NK-92 treated with Interleukin-12 subunit alpha and Interleukin-12 subunit beta, amount 100 ng/mL, for 24 hours (cell line): ENCODE data around the gene DNASE1L1.

ENCODE experiments used
- DNase-seq: peaks from one replicate; lab custom pipeline; 2025; lab: John Stamatoyannopoulos, UW

DNASE1L1 gene

DNA sequence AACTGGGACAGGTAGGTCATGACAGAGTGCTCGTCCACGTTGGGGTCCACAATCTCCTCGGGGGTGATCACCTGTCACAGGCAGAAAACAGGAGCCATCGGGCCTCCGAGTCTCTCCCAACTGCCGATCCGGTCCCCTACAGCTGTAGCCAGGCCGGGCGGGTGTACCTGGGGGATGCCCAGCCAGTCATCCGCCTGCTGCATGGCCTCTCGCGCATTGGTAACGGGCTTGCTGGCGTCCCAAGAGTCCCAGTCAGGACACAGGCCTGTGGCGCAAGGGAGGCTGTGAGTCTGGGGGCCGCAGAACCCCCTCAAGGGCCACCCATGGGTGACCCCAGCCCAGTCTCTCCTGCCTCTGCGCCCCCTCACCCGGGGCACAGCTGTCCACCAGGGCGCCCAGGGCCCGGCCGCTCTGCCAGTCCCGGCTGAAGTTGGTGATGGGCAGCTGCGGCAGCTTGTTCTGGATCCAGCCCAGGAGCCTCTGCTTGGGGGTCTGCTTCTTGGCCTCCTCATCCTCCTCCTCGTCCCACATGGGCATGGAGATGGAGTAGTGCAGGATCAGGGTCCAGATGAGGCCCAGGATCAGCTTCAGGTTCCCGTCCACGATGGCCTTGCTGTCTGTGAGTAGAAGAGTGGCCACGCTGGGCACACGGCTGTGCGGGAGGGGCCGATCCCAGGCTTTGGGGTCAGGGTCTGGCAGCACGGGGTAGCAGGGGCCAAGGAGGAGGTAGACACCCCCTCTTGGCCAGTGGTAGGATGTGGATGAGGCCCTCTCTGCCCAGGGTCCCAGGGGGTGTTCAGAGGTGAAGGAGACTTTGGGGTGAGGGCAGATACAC, 41.4 kb downstream of the DNASE1L1 start:
- DNase-seq, result no peak

DNA sequence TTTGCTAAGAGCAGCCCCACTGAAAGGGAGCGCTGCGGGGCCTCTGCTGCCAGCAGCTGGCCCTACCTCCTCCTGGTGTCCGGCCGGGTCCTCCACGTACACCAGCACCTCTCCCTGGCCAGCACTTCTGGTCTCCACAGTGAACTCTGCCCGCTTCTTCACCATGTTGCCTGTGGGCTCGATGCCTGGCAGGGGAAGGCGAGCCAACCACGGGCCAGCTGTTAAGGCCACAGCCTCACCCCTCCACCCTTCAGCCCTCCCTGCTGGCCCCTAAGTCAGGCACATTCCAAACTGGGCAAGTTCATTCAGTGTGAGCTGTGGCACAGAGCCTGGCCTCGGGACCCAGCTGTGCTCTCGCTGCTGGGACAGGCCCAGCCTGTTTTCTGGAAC, 42.4 kb downstream of the DNASE1L1 start:
- DNase-seq, result no peak

DNA sequence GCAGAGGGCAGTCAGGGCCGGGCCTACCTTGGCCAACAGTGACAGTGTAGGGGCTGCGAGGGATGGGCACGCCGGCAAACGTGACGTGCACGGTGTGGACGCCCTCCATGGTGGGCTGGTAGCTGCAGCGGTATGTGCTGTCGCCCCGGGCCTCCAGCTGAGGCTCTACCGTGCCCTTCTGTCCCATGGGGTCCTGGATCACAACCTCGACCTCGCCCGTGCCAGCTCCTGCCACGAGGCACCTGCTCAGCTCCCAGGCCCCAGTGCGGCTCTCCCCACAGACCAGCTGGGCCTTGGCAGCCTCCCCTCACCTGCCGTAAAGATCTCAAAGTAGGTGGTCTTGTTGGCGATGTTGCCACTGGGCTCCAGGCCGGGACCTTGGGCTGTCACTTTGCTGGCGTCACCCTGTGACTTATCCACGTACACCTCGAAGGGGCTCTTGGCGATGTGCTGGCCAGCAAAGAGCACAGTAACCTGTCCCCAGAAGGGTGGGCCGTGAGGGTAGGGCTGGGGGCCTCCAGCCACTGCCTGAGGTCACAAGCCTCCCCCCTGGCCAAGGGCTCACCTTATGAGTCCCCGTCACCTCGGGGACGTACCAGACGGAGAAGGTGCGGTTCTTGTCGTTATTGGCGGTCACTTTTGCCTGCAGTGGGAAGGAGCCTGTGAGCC, 42.9 kb downstream of the DNASE1L1 start:
- DNase-seq, result no peak

DNA sequence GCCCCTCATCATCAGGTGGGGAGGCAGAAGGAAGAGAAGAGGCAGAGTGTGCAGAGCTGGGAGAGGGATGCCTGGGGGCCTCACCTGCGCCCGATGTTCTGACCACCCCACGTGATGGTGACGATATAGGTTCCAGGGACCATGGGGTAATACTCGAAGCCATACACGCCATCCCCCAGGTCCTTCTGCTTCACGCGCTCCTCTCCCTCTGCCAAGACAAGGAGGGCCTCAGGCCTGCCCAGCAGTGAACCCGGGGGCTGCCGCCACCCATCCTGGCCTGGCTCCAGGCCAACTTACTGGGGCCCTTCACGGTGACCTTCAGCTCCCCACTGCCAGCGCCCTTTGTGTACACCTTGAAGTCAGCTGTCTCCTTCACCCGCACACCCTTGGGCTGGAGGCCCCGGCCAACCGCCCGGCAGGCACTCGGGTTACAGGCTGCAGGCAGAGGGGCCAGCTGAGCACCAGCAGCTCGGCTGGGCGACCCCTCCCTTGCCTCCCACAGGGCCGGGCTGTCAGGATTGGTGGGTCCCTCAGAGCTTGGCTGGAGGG, 43.9 kb downstream of the DNASE1L1 start:
- DNase-seq, result no peak

DNA sequence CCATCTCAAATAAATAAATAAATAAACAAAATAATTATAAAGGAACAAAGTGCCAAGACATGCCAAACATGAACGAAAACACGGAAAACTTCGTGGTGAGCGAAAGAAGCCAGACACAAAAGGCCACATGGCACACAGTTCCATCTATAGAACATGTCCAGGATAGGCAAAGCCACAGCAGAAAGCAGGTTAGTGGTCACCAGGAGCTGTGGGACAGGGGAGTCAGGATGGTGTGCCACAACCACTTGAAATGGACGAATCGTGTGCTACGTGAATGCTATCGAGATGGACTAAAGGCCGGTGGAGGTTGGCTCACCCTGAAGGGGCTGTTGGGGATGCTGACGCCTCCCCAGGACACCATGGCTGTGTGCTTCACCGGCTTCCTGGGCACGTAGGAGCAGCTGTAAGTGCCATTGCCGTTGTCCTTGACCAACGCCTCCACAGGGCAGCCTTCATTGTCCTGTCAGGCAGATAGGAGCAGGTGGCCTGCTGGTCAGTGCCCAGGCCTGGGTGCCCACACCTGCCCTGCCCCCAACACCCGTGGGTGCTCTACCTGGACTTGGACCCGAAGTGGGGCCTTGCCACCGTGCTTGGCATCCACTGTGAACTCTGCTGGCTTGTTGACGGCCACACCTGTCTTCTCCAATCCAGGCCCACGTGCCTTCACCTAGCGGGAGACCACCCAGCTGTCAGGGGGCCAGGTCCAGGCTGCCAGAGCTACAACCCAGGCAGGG, 45.2 kb downstream of the DNASE1L1 start:
- DNase-seq, result no peak

DNA sequence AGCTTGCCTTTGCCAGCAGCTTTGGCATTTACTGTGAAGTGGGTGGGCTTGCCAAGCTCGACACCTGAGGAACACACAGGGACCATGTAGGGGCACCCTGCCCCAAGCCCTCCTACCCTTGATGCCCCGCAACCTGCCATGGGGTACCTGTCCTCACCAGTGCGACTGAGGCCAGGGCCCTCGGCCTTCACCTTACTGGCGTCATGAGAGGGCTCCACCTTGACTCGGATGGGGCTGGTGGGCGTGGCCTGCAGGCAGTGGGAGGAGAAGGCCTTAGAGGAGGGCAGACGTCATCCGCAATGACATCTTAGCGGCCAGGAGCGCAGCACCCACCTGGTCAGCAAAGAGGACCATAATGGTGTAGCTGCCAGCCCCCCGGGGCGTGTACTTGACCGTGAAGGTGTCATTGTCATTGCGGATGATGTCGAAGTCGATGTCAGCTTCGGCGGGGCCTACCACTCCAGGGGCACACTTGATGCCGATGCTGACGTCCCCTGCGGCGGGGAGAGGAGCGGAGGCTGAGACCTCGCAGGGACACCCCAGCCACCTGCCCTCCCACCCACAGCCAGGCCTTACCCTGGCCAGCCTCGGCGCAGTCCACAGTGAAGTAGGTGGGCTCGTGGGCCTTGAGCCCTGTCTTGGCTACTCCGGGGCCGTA, 46.8 kb downstream of the DNASE1L1 start:
- DNase-seq, result no peak

DNA sequence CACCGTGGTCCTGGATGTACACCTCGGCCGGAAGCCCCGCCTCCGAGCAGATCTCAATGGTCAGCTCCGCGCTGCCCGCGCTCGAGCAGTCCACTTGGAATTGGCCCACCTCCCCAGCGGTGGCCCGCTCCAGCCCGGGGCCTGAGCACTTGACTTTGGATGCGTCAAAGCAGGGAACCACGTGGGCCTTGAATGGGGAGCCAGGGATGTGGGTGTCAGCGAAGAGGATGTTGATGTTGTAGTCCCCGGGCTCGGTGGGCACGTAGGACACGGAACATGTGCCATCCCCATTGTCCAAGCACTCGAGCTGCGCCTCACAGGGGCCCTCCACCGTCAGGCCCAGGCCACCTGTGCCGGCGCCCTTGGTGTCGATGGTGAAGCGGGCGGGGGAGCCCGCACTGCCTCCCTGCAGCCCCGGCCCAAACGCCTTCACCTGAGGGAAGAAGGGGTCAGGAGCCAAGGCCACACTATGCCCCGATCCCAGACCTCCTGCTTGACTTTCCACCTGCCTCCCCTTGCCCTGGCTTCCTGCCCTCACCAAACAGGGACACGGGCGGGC, 48.8 kb downstream of the DNASE1L1 start:
- DNase-seq, result no peak

DNA sequence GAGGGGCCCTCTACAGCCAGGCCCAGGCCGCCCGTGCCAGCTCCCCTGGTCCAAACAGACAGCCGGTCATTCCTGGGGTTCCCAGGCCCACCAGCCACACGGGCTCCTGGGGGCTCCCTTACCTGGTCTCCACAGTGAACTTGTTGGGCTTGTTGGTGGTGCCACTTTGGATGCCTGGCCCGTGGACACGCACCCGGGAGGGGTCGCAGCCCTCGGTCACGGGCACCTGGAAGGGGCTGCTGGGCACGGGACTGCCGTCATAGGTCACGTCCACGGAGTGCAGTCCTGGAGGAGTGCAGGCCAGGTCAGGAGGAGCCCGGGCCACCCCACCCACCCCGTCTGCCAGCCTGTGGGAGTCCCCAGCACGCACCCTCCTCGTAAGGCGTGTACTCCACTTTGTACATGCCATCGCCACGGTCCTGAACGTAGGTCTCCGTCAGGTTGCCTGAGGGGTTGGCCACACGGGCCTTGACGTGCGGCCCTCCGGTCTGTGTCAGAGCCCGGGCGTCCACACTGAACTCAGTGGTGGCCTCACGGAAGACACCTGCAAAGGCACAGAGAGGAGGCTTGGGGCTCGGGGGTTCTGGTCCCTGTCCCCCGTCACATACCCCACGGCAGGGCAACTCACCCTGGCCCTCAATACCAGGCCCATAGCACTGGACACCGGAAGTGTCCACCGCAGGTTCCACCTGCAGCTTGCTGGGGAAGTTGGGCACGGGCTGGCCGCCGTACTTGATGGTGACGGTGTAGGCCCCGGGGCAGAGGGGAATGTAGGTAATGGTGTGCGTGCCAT, 49.5 kb downstream of the DNASE1L1 start:
- DNase-seq, result no peak

DNA sequence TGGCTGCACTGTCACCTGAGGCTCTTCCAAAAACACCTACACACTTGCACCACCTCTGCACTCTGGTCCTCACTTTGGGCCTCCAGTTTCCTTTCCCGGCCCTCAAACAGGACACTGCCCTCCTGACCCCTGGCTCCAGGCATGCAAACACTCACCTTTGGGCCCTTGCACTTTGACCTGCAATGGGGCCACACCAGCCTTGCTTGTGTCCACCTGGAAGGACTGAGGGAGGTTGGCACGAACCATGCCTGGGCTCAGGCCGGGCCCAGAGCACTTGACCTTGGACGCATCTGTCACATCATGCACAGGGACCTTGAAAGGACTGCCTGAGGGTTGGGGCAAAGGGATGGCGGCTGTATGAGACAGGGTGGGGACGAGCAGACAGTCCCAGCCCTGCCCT, 50.2 kb downstream of the DNASE1L1 start:
- DNase-seq, result no peak

DNA sequence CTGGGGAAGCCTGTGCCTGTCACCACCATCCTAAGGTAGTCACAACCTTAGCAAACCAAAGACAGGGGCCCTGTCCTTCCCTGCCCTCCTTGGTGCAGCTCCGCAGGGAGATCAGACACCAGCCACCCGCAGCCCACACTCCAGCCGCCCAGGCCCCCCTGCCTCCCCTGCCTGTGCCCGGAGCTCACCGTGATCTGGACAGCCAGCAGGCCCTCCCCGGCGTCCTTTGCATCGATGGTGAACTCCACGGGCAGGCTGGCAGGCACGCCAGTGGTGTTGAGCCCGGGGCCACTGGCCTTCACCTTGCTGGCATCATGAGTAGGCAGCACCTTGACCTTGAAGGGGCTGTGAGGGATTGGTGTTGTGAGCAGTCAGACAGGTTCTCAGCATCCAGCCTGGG, 51.0 kb downstream of the DNASE1L1 start:
- DNase-seq, result no peak

DNA sequence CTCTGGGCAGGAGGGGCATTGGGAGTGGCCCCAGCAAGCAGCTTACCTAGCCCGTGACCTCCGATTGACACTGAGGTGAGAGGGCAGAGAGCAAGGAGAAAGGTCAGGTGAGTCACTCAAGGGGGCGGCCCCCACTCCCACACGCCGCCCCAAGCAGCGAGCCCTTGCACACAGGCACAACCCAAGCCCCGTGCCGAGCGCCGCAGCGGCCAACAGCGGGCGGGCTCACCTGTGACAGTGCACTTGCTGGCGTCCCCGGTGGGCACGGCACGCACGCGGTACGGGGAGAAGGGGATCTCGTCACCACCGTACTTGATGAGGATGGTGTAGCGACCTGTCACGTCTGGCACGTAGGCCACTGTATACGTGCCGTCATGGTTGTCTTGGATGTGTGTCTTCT, 51.8 kb downstream of the DNASE1L1 start:
- DNase-seq, result no peak

DNA sequence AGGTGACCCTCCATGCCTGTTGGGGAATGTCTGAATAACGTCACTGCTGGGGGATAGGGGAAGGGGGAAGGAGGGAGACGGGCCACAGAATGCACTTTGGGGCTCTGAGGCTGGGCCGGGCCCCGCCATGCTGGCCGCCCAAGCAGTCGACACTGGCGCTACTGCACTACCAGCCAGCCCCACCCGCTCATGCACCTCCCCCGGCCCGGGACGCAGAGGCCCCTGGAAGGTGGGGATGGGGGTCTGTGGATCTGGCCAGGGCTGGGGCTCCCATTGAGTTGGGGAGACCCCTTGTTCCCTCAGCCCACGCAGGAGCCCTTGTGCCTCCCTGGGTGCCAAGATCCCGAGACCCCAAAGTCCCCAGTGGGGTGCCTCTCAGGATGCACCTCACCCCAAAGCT, 52.5 kb downstream of the DNASE1L1 start:
- no peak for DNase-seq

DNA sequence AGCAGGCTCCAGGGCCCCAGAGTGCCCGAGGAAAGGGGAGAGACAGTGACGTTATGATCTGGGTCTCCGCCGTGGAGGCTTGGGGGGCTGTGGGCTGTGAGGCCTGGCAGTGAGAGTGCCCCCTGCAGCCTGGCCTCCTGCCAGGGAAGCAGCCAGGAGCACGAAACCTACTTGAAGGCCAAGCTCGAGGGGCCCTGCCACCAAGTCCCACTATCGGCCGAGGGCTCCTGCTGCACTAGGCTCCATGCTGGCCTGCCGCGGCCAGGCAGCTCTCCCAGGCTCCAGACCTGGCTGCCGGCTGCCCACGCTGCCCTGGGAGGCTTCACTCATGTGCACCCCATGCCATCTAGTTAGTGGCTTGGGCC, 53.3 kb downstream of the DNASE1L1 start:
- no peak for DNase-seq

DNA sequence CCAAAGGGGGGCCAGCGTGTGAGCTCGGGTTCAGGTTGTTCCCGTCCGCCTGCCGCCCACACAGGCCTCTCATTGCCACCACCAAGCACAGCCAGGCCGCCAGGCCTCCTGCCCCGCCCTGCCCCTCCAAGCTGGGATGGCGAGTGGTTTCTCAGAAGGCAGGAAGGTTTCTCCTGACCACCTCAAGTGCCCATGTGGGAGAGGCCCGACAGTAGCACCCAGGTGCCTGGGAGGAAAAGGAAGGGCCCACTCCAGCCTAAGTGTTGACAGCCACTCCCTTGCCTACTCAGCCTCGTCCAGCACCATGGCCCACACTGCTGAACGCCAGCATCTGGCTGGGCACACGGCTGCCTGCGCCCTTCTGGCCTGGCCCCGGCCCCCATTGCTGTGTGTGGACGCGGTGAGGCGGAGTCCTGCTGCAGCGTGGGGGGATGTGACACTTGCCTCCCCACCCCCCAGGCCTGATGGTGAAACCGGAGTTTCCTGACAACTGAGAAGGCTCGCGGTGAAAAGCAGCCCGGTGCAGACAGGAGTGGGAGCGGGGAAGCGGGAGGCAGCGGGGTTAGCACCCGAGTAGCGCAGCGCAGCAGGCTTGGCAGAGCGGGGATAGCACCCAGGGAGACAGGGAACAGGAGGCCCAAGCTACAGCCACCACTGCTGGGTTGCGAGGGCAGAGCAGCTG, 53.8 kb downstream of the DNASE1L1 start:
- no peak for DNase-seq

DNA sequence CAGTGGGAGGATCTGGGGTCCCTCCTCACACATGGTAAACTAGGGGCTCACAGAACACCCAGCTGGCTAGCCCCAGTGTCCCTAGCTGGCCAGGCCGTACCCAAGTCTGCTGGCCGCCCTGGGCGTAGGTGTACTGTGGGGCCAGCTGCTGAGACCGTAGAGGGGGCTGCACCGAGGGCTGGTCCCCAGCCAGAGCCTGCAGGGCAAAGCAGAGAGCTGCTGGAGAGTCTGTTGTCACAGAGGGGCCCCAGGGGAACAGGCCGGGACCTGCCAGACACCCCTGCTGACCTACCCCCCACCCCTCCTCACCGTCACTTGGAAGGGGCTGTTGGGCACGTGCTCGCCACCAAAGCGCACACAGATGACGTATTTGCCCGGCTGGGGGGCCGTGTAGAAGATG, 54.5 kb downstream of the DNASE1L1 start:
- DNase-seq, result no peak

DNA sequence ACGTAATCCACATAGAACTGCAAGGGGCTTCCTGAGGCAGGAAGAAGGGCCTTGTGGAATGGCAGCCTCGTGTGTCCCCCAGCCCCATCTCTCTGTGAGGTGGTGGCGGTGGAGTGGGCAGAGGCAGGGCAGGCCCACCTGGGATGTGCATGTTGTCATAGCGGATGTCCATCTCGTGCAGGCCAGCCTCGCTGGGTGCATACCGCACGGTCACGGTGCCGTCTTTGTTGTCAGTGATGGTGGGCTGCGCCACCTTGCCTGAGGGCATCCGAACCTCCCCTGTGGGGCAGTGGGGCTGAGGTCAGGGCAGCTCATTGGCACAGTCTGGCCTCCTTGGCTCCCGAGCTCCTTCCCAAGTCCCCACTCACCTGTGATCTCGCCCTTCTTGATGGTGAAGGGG, 55.0 kb downstream of the DNASE1L1 start:
- no peak for DNase-seq

DNA sequence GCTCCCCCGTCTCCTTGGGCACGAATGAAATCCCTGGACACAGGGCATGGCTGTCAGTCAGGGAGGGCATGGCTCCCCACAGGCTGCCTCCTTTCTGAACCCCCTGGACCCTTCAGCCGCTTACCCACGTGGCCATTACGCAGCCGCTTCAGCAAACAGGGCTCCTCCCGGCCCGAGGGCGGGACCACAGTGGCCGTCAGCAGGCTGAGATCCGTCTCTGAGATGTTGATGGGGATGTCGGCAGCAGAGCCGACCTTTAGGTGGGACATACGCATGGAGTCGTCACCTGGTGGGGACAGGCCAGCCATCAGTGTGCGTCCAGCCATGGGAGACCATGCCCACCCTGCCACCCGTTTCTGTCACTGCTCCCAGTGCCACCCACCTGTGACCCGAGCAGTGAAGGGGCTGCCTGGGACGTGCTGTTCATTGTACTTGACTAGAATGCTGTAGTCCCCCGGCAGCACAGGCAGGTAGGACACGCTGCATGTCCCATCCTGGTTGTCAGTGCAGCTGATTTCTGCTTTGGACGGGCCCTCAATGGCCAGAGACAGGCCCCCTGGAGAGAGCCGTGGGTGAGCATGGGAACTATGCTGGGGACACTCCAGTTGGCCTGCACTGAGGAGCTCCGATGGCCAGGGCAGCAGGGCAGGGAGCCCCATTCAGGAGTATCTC, 55.7 kb downstream of the DNASE1L1 start:
- no peak for DNase-seq

DNA sequence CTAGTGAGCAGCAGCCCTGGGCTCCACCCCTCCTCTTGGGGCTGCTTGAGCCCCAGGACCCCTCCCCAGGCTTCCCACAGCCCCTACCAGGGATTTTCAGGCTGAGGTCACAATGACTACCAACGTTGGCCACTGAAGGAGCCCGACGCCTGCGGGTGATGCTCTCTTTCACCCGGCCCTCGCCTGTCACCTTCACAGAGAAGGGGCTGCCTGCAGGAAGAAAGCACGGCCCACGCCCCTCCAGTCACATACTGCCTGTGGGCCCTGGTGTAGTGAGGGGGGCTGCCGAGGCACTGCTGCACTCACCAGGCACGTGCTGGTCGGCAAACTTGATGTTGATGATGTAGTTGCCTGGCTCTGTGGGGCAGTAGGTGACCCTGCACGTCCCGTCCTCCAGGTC, 56.6 kb downstream of the DNASE1L1 start:
- DNase-seq, result no peak

DNA sequence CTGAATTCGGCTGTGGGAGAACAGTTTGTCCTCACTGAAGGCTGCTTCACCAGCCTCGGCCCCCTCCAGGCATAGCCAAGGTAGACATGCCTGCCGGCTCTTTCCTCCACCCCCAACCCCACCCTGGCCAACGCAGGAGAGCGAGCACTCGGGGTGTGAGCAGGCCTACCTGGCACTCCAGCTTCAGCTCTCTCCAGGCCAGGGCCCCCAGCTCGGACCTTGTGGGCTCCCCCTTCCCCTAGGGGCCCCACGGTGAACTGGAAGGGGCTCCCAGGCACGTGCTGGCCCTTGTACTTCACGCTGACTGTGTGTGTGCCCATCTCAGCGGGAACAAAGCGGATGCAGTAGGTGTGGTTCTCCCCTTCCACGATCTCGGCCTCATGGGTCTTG, 57.0 kb downstream of the DNASE1L1 start:
- no peak for DNase-seq
